Measurements from ENCODE around the gene RAP1GAP2. TPM values are rescaled to one million over a fixed set of nuclear protein-coding genes. Genes with fewer than 3 reads are reported as not detected.

RAP1GAP2 gene
- total and polyA plus RNA-seq, 2 of the 8 experiments (the other 6 are each of a cell fraction or from before 2014, with no cell fraction given), result 24.0 to 63.8 TPM

DNA sequence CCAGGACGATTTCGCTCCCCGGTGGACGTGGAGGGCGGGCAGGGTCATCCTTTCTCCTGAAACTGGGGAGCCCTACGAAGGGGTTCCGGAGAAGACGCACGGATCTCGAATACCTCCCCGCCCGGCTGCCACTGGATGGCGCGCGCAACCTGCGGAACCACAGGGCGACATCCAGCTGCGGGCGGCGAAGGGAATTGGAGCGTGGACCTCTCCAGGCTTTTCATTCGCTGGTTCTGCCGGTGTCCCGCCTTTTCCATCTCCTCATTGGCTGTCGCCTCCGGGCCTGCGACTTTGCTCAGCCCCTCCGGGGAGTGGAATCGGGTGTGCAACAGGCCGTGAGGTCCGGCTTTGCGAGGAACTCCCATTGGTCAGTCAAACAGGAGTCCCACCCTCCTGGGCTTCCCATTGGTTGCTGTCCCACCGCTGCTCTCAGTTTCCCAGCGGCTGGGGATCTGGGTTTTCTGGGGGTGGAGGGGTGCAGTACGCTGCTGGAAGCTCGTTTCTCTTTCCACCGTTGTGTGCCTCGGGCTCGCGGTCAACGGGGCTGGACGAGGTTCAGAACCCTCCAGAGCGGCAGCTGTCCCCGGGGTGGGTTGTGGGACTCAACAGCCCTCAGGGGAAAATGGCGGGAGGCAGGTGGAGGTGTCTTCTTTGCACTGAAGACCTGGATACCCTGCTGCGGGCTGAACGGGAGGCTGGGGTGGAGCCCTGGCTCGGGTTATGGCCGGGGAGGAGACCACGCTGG, 252.7 kb downstream of the RAP1GAP2 start (continued):
- TF ChIP-seq JUN (IDR thresholded peaks at IDR 0.05; ENCODE audit: low read depth, low read length), result 0 out of 2 replicates have a peak, but pooled peaks have one; percentile 24
- TF ChIP-seq SP4 (IDR thresholded peaks at IDR 0.05; ENCODE audit: low read length), result peak; percentile 71; the same call in 1 of the 2 replicates
- TF ChIP-seq, protein P1, sequence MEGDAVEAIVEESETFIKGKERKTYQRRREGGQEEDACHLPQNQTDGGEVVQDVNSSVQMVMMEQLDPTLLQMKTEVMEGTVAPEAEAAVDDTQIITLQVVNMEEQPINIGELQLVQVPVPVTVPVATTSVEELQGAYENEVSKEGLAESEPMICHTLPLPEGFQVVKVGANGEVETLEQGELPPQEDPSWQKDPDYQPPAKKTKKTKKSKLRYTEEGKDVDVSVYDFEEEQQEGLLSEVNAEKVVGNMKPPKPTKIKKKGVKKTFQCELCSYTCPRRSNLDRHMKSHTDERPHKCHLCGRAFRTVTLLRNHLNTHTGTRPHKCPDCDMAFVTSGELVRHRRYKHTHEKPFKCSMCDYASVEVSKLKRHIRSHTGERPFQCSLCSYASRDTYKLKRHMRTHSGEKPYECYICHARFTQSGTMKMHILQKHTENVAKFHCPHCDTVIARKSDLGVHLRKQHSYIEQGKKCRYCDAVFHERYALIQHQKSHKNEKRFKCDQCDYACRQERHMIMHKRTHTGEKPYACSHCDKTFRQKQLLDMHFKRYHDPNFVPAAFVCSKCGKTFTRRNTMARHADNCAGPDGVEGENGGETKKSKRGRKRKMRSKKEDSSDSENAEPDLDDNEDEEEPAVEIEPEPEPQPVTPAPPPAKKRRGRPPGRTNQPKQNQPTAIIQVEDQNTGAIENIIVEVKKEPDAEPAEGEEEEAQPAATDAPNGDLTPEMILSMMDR (IDR thresholded peaks at IDR 0.05; ENCODE audit: control extremely low read depth in 1 of 3, insufficient read depth in 1 of 3, low read depth in 1 of 3, low read length in 3 of 3), result peak; percentile 86 to 91 (median 89)
